H9 (cell line): ENCODE results near the gene EVL. TPM values are rescaled to one million over a fixed set of nuclear protein-coding genes. Genes with fewer than 3 reads are reported as not detected.

Experiments
- DNase-seq: peaks from one replicate; pipeline ENCODE4 v3.0.0-alpha.2; 2017
- H2AFZ ChIP-seq: one replicate; pipeline ENCODE4 v1.6.1; 2013; ENCODE audit warnings: mild to moderate bottlenecking, low read length, control low read depth, moderate library complexity
- H2AK5ac ChIP-seq: 2 replicates; pipeline ENCODE4 v1.6.1; 2013; ENCODE audit warnings: low read length, control low read depth, mixed read lengths; ENCODE audit not compliant: insufficient read length
- H2BK120ac ChIP-seq: one replicate; pipeline ENCODE4 v1.6.1; 2013; ENCODE audit warnings: low read depth, mild to moderate bottlenecking, low read length, control low read depth, inconsistent platforms; ENCODE audit not compliant: poor library complexity, severe bottlenecking
- H2BK12ac ChIP-seq: 2 replicates; pipeline ENCODE4 v1.6.1; 2013; ENCODE audit warnings: low read length, control low read depth, mixed read lengths, low read depth; ENCODE audit not compliant: insufficient read length
- H2BK15ac ChIP-seq: 2 replicates; pipeline ENCODE4 v1.6.1; 2013; ENCODE audit warnings: low read depth, low read length, control low read depth
- H2BK20ac ChIP-seq: one replicate; pipeline ENCODE4 v1.6.1; 2013; ENCODE audit warnings: low read depth, mild to moderate bottlenecking, low read length, control low read depth, inconsistent platforms; ENCODE audit not compliant: poor library complexity, severe bottlenecking
- H2BK5ac ChIP-seq: 2 replicates; pipeline ENCODE4 v1.6.1; 2013; ENCODE audit warnings: low read length, control low read depth, mixed read lengths; ENCODE audit not compliant: insufficient read length
- H3K14ac ChIP-seq: 2 replicates; pipeline ENCODE4 v1.6.1; 2013; ENCODE audit warnings: low read length, control low read depth; ENCODE audit not compliant: insufficient read depth
- H3K18ac ChIP-seq: 2 replicates; pipeline ENCODE4 v1.6.1; 2013; ENCODE audit warnings: low read depth, mild to moderate bottlenecking, mixed read lengths, low read length, control low read depth; ENCODE audit not compliant: insufficient read length
- H3K23ac ChIP-seq: 2 replicates; pipeline ENCODE4 v1.6.1; 2013; ENCODE audit warnings: low read length, control low read depth, mixed read lengths, low read depth; ENCODE audit not compliant: insufficient read length
- H3K23me2 ChIP-seq: 2 replicates; pipeline ENCODE4 v1.6.1; 2013; ENCODE audit warnings: low read depth, mild to moderate bottlenecking, mixed read lengths, low read length, control low read depth; ENCODE audit not compliant: insufficient read length, poor library complexity, severe bottlenecking
- H3K27ac ChIP-seq: 2 replicates; pipeline ENCODE4 v1.5.1; 2013; ENCODE audit warnings: low read length, control low read depth, mixed read lengths, low read depth; ENCODE audit not compliant: insufficient read length
- H3K27me3 ChIP-seq: 2 replicates; pipeline ENCODE4 v1.6.1; 2013; ENCODE audit warnings: low read length, control low read depth, inconsistent platforms; ENCODE audit not compliant: insufficient read depth
- H3K4ac ChIP-seq: 2 replicates; pipeline ENCODE4 v1.6.1; 2013; ENCODE audit warnings: low read depth, mild to moderate bottlenecking, control low read depth, inconsistent platforms, low read length, moderate library complexity
- H3K4me1 ChIP-seq: 2 replicates; pipeline ENCODE4 v1.6.1; 2013; ENCODE audit warnings: low read length, control low read depth, inconsistent platforms; ENCODE audit not compliant: insufficient read depth
- H3K4me2 ChIP-seq: 2 replicates; pipeline ENCODE4 v1.6.1; 2013; ENCODE audit warnings: low read length, control low read depth, mixed read lengths; ENCODE audit not compliant: insufficient read length, insufficient read depth
- H3K56ac ChIP-seq: 2 replicates; pipeline ENCODE4 v1.6.1; 2013; ENCODE audit warnings: low read depth, mild to moderate bottlenecking, mixed read lengths, low read length, control low read depth; ENCODE audit not compliant: insufficient read length
- H3K79me1 ChIP-seq: 2 replicates; pipeline ENCODE4 v1.6.1; 2013; ENCODE audit warnings: low read depth, mild to moderate bottlenecking, moderate library complexity, low read length, control low read depth, inconsistent platforms; ENCODE audit not compliant: insufficient read depth, poor library complexity, severe bottlenecking
- H3K79me2 ChIP-seq: 2 replicates; pipeline ENCODE4 v1.6.1; 2013; ENCODE audit warnings: low read length, control low read depth, inconsistent platforms; ENCODE audit not compliant: insufficient read depth
- H3K9ac ChIP-seq: 2 replicates; pipeline ENCODE4 v1.6.1; 2013; ENCODE audit warnings: low read length, control low read depth, mixed read lengths; ENCODE audit not compliant: insufficient read length; ENCODE audit errors: extremely low read depth
- H3K9me3 ChIP-seq: one replicate; pipeline ENCODE4 v1.6.1; 2013; ENCODE audit warnings: low read depth, low read length, inconsistent platforms; ENCODE audit not compliant: control insufficient read depth
- H3T11ph ChIP-seq: one replicate; pipeline ENCODE4 v1.6.1; 2013; ENCODE audit warnings: mild to moderate bottlenecking, low read length, control low read depth, inconsistent platforms
- H4K20me1 ChIP-seq: one replicate; pipeline ENCODE4 v1.6.1; 2013; ENCODE audit not compliant: control insufficient read depth, insufficient read length, insufficient read depth
- H4K5ac ChIP-seq: 2 replicates; pipeline ENCODE4 v1.6.1; 2013; ENCODE audit warnings: low read depth, mild to moderate bottlenecking, mixed read lengths, low read length, control low read depth; ENCODE audit not compliant: insufficient read length
- H4K8ac ChIP-seq: replicated peaks from 2 replicates; pipeline ENCODE4 v1.6.1; 2013; ENCODE audit warnings: low read length, control low read depth, mixed read lengths, low read depth; ENCODE audit not compliant: insufficient read length
- H4K91ac ChIP-seq: 2 replicates; pipeline ENCODE4 v1.6.1; 2013; ENCODE audit warnings: low read depth, mild to moderate bottlenecking, moderate library complexity, mixed read lengths, low read length, control low read depth; ENCODE audit not compliant: insufficient read length
- H3K27ac Mint-ChIP-seq, 3 experiments: 2 replicates in 2 of 3; 3 replicates in 1 of 3; pipeline ENCODE4 v1.8.0; 2020 to 2021; ENCODE audit warnings: mixed read lengths in 3 of 3, mild to moderate bottlenecking in 1 of 3, moderate library complexity in 1 of 3
- H3K27me3 Mint-ChIP-seq: 2 replicates; pipeline ENCODE4 v1.8.0; 2021; ENCODE audit warnings: low read depth, mild to moderate bottlenecking, moderate library complexity, mixed read lengths
- H3K36me3 Mint-ChIP-seq, 3 experiments: 2 replicates in 2 of 3; 3 replicates in 1 of 3; pipeline ENCODE4 v1.8.0; 2020 to 2021; ENCODE audit warnings: low read depth in 3 of 3, mixed read lengths in 3 of 3; ENCODE audit not compliant: insufficient read depth in 1 of 3
- H3K4me1 Mint-ChIP-seq, 2 experiments: 2 replicates each; pipeline ENCODE4 v1.8.0; 2020; ENCODE audit warnings: mixed read lengths in 2 of 2
- H3K4me3 Mint-ChIP-seq, 2 experiments: 2 replicates in 1 of 2; 3 replicates in 1 of 2; pipeline ENCODE4 v1.8.0; 2020 to 2021; ENCODE audit warnings: mild to moderate bottlenecking in 2 of 2, mixed read lengths in 2 of 2, moderate library complexity in 1 of 2
- H3K9me3 Mint-ChIP-seq, 2 experiments: 2 replicates in 1 of 2; 3 replicates in 1 of 2; pipeline ENCODE4 v1.8.0; 2020; ENCODE audit warnings: mild to moderate bottlenecking in 2 of 2, mixed read lengths in 2 of 2, moderate library complexity in 1 of 2
- CTCF ChIP-seq: fragments of 200-600 bp; sonication (generic); conservative IDR thresholded peaks from 3 replicates; pipeline ENCODE4 v1.8.0; 2021; ENCODE audit warnings: antibody characterized with exemption, mild to moderate bottlenecking
- WGBS: extraction: QIAGEN DNeasy Blood & Tissue Kit; methylation state at CpG from one replicate; pipeline ENCODE4 v1.1.7; 2013; ENCODE audit warnings: missing lambda C conversion rate, low lambda C conversion rate, mixed read lengths; ENCODE audit not compliant: insufficient read length; ENCODE audit errors: extremely low coverage; 5-methylcytosine and 5-hydroxymethylcytosine counted together
- total RNA-seq: library from RNA; stranded (reverse); gene quantifications from 2 replicates; pipeline ENCODE4 v1.2.1, GENCODE V29; 2021

Gene EVL
- total RNA-seq, 1 experiment from 2014 or later = 53.2 TPM

- H2BK120ac ChIP-seq = no peak overlapping the region
- H3K4ac ChIP-seq = no peak overlapping the region
- no peak overlapping the region for H2BK15ac ChIP-seq
- DNase-seq = no peak
- TF ChIP-seq CTCF = no peak
- H3T11ph ChIP-seq = no peak overlapping the region
- H3K27ac Mint-ChIP-seq = no peak overlapping the region; a peak in 1 of 7 replicates
- no CpG with 5 or more reads among the region's 13 CpGs for WGBS
- no peaks in the 10 kb centered on the region for H3K4me1 ChIP-seq
- no peak overlapping the region for H2BK5ac ChIP-seq
- H3K14ac ChIP-seq = no peak overlapping the region
- H3K23me2 ChIP-seq = no peaks in the 10 kb centered on the region
- no peak overlapping the region for H4K8ac ChIP-seq
- H2BK12ac ChIP-seq = no peak overlapping the region
- no peak overlapping the region for H2AFZ ChIP-seq
- H3K4me2 ChIP-seq = no peak overlapping the region
- H3K9me3 Mint-ChIP-seq = peaks cover 0 to 3% of the 10 kb centered on the region in 2 experiments; a peak in 1 of 5 replicates
- H3K4me1 Mint-ChIP-seq = no peaks in the 10 kb centered on the region
- no peak overlapping the region for H4K5ac ChIP-seq
- 0 out of 7 replicates have a peak, but pooled peaks cover 0 to 2% (median 0%) of the 10 kb centered on the region in 3 experiments for H3K36me3 Mint-ChIP-seq
- H2BK20ac ChIP-seq = no peak overlapping the region
- H3K79me2 ChIP-seq = no peaks in the 10 kb centered on the region
- no peak overlapping the region for H3K27ac ChIP-seq
- no peak overlapping the region for H3K23ac ChIP-seq
- no peaks in the 10 kb centered on the region for H3K27me3 Mint-ChIP-seq
- H3K9ac ChIP-seq = peak overlapping the region; percentile 28
- no peak overlapping the region for H4K91ac ChIP-seq
- no peaks in the 10 kb centered on the region for H3K27me3 ChIP-seq
- no peak overlapping the region for H2AK5ac ChIP-seq
- no peaks in the 10 kb centered on the region for H3K9me3 ChIP-seq
- H3K18ac ChIP-seq = no peak overlapping the region
- H4K20me1 ChIP-seq = no peaks in the 10 kb centered on the region
- H3K79me1 ChIP-seq = no peaks in the 10 kb centered on the region
- no peak overlapping the region for H3K56ac ChIP-seq
- no peak overlapping the region for H3K4me3 Mint-ChIP-seq
Measured at GRCh38 chr14:100054316-100055075, 10.7 kb upstream of the EVL start.
